ENCODE measurements around the gene RABL6.
"Not testable (repeated sequence)": the region's sequence is repeated elsewhere in the genome, so short reads cannot be mapped to it uniquely, and the experiment has no call there.

RABL6 gene

DNA sequence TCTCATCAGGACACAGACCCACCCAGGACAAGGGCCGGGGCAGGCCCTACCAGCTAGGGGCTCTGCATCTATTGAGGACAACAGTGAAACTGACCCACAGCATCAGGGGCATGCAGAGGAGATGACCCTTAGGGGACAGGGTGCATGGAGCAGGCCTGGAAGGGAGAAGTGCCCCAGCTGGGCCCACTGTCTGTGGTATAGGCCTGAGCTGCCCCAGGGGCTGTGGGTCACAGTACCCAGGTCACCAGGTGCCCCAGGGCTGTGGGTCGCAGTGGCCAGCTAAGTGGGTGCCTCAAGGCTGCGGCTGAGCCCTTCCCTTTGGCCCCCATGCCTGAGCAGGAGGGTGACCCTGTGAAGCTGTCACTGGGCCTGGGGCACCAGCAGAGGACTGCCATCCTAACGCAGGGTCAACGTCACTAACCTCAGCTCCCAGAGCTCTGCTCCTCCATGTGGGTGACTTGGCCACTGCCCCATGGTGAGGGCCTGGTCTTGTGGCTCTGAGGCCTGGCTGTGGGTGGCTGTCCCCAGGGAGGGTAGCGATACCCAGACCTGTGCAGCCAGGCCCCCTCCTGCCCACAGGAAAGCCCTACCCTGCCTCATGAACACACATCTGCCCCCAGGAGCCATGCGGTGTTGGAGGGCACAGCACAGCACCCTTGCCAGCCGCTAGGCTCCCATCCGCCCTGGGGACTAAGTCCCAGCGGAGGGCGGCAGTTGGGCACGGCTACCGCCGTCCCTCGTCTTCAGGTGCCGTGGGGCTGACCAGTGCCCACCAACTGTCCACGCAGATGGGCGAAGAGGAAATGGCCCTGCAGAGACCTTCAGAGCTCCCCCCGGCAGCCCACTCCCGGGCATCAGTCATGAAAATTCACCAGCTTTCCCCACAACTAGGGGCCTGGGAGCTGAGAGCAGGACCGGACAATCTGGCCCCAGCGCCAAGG lies 53.5 kb downstream of the RABL6 start:
- DNase-seq, result no peak

DNA sequence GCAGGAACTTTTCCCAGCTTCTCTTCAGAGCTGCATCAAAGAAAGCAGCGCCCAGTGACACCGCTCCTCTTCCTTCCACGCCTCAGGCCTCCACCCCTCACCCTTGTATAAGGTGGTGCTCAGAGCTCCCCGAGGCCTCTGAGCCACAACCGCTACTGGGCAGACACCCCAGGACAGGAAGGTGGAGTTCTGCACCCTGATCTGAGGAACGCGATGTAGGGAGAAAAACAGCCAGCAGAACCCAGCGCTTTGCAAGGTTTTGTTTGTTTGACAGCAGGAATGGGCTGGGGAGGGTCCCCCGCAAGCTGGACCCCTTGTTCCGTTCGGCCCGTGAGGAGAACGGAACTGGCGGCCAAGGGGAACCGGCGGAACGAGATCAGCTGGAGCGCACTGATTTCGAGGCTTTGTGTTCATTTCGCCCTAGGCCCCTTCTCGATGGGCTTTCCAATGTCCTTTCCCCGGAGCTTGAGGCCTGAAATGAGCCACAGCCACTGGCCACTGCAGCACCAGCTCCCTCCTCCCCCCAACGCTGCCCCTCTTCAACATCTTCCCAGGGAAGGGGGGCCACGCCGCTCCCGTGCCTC lies 54.2 kb downstream of the RABL6 start:
- no peak for DNase-seq

DNA sequence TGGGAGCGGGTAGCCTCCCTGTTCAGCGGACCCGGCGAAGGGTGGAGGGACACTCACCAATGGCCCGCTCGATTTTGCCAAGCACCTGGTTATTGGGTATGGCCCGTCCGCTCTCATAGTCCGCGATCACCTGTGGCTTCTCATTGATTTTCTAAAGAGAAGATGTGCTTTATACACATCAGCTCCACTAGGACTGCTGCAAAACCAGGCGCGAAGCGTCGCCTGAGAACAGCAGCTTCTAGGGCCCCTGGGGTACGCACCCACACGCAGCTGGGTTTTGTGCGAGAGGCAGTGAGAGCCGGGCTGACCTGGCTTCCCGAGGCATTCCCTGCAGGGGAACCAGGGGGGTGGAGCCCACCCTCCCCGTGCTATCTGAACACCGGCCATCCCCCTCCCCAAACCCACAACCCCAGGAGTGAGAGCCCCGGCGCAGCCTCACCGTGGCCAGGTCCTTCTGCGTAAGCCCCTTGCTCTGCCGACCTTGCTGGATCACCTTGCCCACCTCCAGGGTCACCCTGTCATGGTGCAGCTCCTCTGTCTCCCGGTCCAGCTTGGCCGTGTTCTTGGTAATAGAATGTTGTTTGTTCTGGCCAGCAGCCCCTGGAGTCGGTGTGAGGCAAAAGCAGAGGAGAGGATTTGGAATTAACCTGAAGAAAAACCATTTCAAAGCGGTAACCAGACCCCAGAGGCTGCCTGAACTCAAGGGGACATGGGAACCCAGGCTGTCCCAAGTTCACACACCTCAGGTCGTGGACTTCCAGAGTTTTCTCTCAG lies 55.3 kb downstream of the RABL6 start:
- DNase-seq, result no peak

DNA sequence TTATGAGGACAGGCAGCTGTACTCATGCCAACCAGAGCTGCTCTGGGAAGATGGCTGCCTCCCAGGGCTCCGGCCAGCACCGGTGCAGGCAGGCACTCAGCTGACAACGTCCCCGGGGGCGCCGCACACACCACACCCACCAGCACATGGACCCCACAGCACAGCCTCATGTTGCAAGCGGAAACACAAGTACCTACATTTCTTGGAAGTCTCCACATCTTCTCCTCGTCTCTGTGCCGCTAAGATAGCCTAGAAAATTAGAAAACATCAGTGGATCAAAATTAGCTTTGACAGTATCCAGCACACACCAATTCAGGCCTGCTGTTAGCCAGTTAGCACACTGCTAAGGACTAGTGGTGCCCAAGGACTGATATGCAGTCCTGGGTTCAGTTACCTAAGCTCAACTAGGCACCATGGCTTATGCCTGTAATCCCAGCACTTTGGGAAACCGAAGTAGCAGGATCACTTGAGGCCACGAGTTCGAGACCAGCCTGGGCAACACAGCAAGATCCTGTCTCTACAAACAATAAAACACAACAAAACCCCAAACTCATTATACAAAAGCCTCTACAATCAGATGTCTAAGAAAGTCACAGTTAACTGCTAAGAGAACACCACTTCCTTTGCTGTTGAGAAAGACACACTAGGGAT lies 56.0 kb downstream of the RABL6 start:
- no peak for DNase-seq

DNA sequence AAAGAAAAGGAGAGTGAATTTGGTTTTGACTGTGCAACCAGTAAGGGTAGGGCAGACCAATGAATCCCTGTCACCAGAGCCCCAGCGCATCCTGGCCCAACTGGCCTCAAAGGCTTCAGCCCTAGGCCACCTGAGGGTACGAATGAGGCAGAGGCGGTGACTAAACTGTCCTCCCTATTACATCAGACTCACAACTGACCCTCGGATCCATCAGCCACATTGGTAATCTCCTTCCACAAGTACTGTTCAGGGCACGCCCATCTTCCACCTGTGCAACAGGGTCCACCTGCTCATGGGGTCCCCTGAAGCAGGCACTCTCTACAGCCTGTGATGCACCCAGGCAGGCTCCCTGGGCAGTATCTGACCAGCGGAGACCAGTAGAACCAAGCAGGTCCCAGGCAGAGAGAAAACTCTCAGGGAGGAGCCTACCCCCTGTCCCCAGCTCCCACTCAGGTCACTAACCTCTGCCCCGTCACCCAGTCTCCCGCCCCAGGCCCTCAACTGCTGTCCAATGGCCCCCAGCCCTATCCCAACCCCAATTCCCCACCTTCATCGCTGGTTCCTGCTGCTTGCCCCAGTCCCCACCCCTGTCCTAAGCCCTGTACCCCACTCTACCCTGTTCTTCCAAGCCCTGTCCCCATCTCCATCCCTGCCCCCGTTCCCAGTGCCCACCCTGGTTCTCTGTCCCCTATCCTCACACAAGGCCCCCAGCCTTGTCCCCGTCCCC lies 57.5 kb downstream of the RABL6 start:
- DNase-seq, result no peak

DNA sequence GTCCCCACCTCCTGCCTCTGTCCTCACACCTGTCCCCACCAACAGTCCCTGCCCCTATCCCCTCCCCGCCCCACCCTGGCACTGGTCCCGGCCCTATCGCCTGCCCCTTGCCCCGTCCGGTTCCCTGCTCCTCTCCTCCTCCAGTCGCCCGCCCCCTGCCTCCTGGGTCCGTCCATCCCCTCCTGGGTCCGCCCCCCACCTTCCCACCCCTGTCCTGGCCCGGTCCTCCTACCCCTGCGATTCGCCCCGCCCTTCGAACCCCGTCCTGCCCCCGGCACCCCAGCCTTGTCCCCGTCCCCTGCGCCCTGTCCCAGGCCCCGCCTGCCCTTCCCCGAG lies 58.0 kb downstream of the RABL6 start:
- DNase-seq, result no peak

DNA sequence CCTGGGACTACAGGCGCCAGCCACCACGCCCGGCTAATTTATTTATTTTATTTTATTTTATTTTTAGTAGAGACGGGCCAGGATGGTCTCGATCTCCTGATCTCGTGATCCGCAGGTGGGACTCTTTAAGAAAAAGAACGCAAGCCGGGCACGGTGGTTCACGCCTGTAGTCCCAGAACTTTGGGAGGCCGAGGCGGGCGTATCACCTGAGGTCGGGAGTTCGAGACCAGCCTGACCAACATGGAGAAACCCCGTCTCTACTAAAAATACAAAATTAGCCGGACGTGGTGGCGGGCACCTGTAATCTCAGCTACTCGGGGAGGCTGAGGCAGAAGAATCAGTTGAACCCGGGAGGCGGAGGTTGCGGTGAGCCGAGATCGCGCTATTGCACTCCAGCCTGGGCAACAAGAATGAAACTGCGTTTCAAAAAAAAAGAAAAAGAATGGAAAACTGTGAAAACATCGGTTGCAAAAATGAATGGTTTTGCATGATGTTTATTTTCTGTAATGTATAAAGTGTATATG lies 59.2 kb downstream of the RABL6 start:
- not testable (repeated sequence) for DNase-seq

DNA sequence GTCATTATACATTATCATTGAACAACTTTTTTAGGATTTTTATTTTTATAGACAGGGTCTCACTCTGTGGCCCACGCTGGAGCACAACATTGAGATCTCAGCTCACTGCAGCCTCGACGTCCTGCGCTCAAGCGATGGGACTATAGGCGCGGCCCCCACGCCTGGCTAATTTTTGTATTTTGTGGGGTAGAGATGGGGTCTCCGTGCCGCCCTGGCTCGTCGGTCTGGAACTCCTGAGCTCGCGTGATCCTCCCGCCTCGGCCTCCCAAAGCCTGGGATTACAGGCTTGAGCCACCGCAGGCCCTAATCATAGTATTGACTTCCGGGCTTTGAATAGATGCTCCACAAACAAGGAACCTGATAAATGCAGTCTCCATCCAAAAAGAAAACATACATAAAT lies 59.7 kb downstream of the RABL6 start:
- no peak for DNase-seq

DNA sequence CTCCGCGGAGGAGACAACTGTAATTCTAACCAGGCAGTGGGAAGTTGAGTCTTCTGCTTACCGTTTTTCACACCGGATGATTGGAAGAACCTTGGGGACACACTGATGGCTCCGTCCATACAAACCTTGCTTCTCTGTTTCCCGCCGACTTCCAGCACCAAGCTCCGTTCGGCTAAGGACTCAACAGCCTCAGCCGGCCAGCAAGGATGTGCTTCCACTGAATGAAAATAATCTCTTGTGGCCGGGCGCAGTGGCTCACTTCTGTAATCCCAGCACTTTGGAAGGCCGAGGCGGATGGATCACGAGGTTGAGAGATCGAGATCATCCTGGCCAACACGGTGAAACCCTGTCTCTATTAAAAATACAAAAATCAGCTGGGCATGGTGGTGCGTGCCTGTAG lies 60.2 kb downstream of the RABL6 start:
- no peak for DNase-seq

DNA sequence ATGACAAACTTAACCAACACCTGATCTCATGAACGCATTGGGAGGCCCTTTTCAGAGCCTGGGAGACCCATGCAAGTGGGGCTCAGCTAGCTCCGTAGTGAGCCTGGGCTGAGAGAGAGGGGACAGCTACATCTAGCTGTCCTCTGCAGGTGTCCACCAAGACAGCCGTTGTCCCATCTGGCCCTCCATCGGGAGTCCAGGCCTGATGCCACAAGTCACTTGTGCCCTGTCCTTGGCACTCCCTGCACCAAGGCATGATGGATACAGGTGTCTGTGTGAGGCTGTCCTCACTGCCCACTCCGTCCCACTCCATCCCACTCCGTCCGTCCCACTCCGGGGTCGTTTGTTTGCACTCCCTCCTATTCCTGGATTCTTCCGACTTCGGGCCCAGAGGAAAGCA lies 60.9 kb downstream of the RABL6 start:
- no peak for DNase-seq

DNA sequence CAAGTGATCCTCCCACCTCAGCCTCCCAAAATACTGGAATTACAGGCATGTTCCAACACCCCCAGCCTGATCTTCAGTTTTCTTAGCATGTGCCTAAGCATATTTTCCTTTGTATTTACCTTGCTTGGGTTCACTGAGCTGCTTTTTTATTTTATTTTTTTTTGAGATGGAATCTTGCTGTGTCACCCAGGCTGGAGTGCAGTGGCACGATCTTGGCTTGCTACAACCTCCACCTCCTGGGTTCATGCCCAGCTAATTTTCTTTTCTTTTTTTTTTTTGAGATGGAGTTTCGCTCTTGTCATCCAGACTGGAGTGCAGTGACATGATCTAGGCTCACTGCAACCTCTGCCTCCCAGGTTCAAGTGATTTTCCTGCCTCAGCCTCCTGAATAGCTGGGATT lies 61.9 kb downstream of the RABL6 start:
- DNase-seq, result not testable (repeated sequence)

DNA sequence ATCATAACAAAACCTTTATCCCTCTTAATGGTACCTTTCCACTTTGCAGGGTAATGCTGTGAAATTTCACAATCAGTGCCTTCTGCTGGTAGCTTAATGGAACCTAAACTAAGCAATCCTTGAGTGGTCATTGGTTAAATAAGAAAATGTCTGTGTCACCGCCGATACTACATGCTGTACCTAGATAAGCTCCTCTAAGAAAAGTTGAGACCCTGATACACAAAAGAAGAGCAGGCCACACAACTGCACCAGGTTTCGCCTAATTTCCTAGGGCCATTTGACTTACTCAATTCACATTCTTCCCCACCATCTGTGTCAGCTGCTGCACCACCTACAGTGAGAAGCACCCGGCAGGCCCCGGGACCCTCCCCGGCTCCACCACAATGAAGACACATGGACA lies 67.4 kb downstream of the RABL6 start:
- no peak for DNase-seq

DNA sequence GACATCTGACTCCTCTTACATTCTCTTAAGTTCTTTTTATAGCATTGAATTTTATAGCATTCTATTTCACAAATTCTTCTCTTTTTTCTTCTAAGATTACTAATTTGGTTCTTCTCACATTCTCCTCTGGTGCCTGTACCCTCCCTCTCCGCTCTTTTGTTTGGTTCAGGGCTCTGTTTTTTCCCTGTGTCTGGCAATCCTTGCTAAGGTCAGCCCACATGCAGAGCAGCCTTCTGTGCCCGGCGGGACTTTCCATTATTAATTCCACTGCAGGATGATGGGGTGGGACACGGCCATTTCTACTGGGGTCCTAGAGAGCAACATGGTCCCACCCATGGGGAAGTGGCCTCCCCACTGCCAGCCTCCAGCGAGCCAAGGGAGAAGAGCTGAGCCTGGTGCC lies 68.7 kb downstream of the RABL6 start:
- no peak for DNase-seq

DNA sequence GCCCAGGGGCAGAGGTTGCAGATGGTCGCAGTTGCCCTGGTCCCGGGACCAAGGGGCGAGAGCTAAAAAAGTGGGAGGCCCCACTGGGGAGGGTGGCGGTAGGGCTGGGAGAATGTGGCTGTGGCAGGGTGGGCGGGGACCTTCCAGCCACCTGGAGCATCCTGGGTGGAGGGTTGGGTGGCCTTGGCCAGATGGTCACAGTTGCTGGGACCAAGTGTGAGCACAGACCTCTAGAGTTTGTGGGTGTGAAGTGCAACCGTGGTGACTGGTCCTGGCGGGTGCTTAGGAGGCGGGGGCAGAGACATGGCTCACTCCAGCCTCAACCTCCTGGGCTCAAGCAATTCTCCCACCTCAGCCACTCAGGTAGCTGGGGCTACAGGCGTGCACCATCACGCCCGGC lies 72.9 kb downstream of the RABL6 start:
- DNase-seq, result no peak

DNA sequence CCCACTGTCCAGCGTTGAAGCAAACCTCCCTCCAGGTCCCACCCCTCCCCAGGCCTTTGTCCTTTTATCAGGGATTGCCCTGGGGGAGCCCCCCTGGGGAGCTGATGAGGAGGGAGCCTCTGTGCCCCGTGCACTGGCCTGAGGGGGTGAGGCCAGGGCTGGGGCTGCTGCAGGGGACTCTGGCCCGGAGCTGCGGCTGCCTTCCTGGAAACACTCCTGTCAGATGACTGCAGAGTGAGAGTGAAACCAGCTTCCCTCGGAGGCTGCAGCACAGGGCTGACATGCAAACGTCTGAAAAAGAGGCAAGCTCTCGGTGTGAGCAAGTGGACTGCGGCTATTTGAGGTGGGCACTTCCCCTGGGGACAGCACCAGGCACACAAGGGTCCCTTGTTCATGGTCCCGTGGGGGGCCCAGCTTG lies 74.0 kb downstream of the RABL6 start:
- DNase-seq, result no peak

DNA sequence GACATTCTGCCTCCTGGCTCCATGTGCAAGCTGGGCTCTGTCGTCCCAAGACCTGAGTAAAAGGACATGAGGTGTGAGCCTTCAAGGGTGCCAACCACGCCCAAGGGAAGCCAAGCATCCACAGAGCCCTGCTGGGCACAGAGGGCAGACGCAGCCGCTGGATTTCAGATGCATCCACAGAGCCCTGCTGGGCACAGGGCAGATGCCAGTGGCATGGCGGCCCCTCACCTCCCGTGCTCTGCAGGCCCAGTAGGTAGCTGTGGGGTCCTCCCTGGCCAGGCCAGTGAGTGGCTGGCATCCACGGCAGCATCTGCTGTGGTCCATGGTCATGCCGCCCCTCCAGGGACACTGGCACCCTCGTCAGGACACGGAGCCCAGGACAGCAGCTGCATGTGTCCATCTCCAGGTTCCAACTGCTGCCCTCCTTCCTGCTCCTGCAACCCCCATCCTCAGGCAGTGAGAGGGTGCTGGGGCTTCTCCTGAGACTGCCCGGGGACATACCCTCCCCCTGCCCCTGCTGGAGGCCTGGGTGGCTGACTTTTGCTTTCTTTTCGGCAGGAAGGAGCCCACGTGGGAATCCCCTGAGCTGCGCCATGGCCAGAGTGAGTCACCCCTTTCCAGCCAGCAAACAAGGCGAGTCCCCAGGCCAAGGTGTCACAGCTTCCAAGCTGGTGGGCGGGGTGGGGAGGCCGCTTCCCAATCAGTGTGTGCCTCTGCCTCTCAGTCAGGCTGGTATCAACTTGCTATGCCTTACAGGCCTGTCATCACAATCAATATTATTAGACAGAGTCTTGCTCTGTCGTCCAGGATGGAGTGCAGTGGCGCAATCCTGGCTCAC lies 74.6 kb downstream of the RABL6 start:
- DNase-seq, result no peak

DNA sequence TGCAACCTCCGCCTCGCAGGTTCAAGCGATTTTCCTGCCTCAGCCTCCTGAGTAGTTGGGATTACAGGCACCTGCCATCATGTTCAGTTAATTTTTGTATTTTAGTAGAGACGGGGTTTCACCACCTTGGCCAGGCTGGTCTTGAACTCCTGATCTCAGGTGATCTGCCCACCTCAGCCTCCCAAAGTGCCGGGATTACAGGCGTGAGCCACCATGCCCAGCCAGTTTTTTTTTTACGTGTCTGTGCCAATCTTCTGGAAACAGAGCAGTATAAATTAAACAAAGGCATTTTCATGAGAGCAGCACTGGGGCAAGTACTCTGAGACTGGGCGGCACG lies 75.2 kb downstream of the RABL6 start:
- DNase-seq, result not testable (repeated sequence)

DNA sequence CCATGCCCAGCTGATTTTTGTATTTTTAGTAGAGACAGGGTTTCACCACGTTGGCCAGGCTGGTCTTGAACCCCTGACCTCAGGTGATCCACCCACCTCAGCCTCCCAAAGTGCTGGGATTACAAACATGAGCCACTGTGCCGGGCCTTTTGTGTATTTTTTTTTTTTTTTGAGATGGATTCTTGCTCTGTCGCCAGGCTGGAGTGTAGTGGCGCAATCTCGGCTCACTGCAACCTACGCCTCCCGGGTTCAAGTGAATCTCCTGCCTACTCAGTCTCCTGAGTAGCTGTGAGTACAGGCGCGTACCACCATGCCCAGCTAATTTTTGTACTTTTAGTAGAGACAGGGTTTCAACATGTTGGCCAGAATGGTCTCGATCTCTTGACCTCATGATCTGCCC lies 75.9 kb downstream of the RABL6 start:
- DNase-seq, result not testable (repeated sequence)

DNA sequence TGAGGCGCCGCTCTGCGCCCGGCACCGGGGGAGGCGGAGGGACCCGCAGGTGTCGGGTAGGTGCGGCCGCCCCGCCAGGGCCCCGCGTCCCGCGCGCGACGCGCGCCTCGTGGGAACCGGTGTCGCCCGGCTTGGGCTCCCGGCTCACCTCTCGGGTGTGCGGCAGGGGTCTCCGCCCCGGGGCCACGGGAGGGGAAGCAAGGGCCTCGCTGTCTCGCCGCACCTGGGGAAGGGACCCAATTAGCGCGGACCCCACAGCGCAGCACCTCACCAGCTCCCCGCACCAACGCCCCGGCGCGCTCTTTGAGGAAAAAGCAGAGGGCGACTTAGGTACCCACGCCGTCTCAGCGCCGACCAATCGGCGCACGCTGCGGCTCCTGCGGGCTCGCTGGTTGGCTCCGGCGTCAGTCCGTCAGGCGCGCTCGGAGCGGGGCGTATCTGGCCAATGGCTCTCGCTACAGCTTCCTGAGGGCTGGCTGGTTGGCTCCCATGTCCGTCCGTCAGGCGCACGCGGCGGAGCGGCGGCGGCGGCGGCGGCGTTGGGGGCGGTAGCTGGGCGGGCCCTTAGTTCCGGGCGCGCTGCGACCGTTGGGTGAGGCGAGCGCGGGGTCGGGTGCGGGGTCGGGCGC lies 78.3 kb downstream of the RABL6 start, which contains the start of gene TRAF2:
Gene TRAF2 (plus strand): TSS at position 567 of the 629 bp plus-strand sequence. CDS start 12,225 bp downstream, outside the sequence.
- DNase-seq, result peak; percentile 91

DNA sequence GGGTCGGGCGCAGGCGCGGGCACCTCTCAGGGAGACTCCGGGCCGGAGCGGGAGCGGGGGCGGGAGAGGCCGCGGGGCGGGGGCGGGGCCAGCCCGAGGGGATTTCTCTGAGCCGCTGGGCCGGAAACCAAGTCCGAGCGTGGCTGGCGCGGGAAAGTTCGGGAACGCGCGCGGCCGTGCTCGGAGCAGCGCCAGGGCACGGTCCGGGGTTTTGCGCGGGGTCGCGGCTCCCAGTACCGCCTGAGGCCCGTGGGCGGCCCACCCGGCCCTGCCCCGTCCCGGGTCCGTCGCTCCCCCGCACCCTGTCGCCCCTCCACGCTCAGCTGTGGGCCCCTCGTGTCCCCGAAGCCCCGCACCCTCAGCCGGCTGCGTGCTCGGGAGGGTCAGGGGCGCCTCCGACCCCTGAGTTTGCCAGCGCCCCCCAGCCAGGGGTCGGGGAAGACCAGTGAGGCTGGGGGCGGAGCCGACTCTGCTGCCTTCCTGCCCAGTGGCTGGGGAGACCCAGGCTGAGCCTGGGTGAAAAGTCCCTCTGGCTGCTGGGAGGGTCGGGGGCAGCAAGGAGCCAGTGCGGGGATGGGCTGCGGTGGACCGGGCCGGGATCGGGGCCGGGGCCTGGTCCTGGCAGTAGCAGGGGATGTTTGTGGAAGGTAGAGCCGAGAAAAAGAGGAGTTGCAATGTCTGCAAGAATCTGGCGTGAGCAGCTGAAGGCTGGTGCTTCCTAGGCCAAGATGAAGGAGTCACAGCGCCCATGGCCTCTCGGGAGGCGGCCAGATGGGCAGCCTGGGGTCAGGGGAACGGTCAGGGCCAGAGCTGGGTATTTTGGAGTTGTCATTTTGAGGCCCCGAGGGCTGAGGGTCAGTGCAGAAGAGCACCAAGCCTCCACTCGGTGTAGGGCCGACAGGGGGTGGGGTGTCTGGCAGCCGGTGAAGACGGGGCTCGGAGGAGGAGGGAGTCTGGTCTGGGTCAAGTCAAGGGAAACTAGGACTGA lies 79.2 kb downstream of the RABL6 start:
- DNase-seq, result no peak
